SU-DHL-6 (cell line): Measurements from ENCODE around the gene CXCR5.

Source experiments
- CTCF ChIP-seq: fragments of 200-600 bp; sonication (generic); IDR thresholded peaks from one replicate; pipeline ENCODE4 v1.5.1; 2017; ENCODE audit warnings: antibody characterized with exemption, mild to moderate bottlenecking, low read length, moderate library complexity; ENCODE audit not compliant: insufficient read depth, poor library complexity, severe bottlenecking
- EZH2phosphoT487 ChIP-seq: fragments of 200-600 bp; sonication (generic), shearing (Covaris generic); conservative IDR thresholded peaks from 2 replicates; pipeline ENCODE4 v1.6.1; 2018; ENCODE audit warnings: mild to moderate bottlenecking, antibody characterized with exemption, low read length, moderate library complexity, mixed read lengths

DNA sequence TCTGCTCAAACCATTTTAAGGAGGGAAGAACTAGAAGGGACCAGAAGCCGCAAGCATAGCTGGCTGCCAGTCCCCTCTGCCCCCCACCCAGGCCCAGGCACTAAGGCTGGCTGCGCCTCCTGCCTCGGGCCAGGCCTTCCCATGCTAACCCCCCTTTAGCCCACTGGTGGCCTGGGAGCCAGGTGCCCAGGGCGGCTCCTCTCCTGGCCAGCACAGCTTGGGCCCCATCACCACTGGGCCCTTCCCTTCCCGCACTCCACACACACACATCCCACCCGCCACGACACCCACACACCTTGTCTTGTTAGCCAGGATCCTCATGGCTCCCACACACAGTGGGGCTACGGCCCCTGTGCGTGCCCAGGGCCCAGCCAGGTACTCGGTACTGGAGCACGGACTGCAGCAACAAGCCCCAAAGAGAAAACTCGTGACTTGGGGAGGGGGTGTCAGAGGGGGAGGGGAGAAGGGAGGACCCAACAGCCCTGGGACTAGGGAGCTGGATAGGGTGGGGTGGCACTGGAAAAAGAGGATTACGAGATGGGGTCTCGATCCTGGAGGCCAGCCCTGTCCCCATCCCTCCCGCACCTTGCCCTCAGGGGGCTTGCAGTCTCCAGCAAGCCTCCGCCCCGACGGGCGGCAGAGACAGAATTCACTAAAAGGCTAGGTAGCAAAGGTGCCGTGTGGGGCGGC lies 26.1 kb downstream of the CXCR5 start:
- TF ChIP-seq CTCF: no peak
- TF ChIP-seq EZH2phosphoT487: no peak
